ENCODE measurements around the gene LSMEM2.
"Not testable (repeated sequence)": the region's sequence is repeated elsewhere in the genome, so short reads cannot be mapped to it uniquely, and the experiment has no call there.

LSMEM2 gene

GRCh38 chr3:50269977-50270413, 8.9 kb upstream of the LSMEM2 start:
- H3K4me3 ChIP-seq (ENCODE audit: low read length) = peak overlapping the region; percentile 53
- TF ChIP-seq CTCF (conservative IDR thresholded peaks at IDR 0.05; ENCODE audit: low read length) = no peak
- peak; percentile 47 for DNase-seq (ENCODE audit: low read depth)

GRCh38 chr3:50270422-50271224, 8.3 kb upstream of the LSMEM2 start:
- TF ChIP-seq CTCF (conservative IDR thresholded peaks at IDR 0.05; ENCODE audit: low read length) = no peak
- no peak for DNase-seq (ENCODE audit: low read depth)
- peak overlapping the region; percentile 53 for H3K4me3 ChIP-seq (ENCODE audit: low read length)

- no peak for TF ChIP-seq CTCF (conservative IDR thresholded peaks at IDR 0.05; ENCODE audit: low read length)
- no peak for DNase-seq (ENCODE audit: low read depth)
- H3K4me3 ChIP-seq (ENCODE audit: low read length) = no peak overlapping the region
Observed at GRCh38 chr3:50271314-50271936, 7.5 kb upstream of the LSMEM2 start.

- H3K4me3 ChIP-seq (ENCODE audit: low read length); DNase-seq (ENCODE audit: low read depth): not testable (repeated sequence)
Observed at GRCh38 chr3:50272538-50272910, 6.4 kb upstream of the LSMEM2 start.

GRCh38 chr3:50272911-50273688, 5.8 kb upstream of the LSMEM2 start:
- TF ChIP-seq CTCF (conservative IDR thresholded peaks at IDR 0.05; ENCODE audit: low read length) = peak; percentile 91
- DNase-seq (ENCODE audit: low read depth) = peak; percentile 48
- peak overlapping the region; percentile 38 for H3K4me3 ChIP-seq (ENCODE audit: low read length)

- H3K4me3 ChIP-seq (ENCODE audit: low read length) = no peak overlapping the region
- no peak for TF ChIP-seq CTCF (conservative IDR thresholded peaks at IDR 0.05; ENCODE audit: low read length)
- DNase-seq (ENCODE audit: low read depth) = no peak
Observed at GRCh38 chr3:50273689-50274065, 5.2 kb upstream of the LSMEM2 start.

- DNase-seq (ENCODE audit: low read depth) = peak; percentile 47
- no peak overlapping the region for H3K4me3 ChIP-seq (ENCODE audit: low read length)
Observed at GRCh38 chr3:50274371-50275104, 4.3 kb upstream of the LSMEM2 start.

More at GRCh38 chr3:50274371-50275104, 4.3 kb upstream of the LSMEM2 start:
- TF ChIP-seq CTCF (conservative IDR thresholded peaks at IDR 0.05; ENCODE audit: low read length) = peak; percentile 54
